ENCODE data around the gene PCID2. TPM values are rescaled to one million over a fixed set of nuclear protein-coding genes. Genes with fewer than 3 reads are reported as not detected.

Gene PCID2
- total RNA-seq, 2 experiments from 2014 or later = 66.7 to 72.8 TPM

GRCh38 chr13:113152691-113152983 lies 55.8 kb downstream of the PCID2 start:
- DNase-seq = no peak
- intact Hi-C loops (cut with DNase I, micrococcal nuclease) = loop anchor here (5.0 kb wide), 3 partner anchors 55 to 210 kb away; partner anchors contain the start of genes CUL4A (in 1 of the 2), LAMP1 (in 1 of the 2) and PCID2 (in 1 of the 2)
- H3K36me3 Mint-ChIP-seq (ENCODE audit: low read depth) = peaks cover 2% of the 10 kb centered on the region
- H3K27me3 Mint-ChIP-seq = peaks cover 13% of the 10 kb centered on the region
- CTCF ChIA-PET = no interaction called here
- H3K27ac Mint-ChIP-seq = peak overlapping the region; percentile 70
- ATAC-seq = no peak
- peaks cover 7% of the 10 kb centered on the region for H3K9me3 Mint-ChIP-seq (ENCODE audit: low read depth)
- POLR2A ChIA-PET = no interaction called here
- H3K4me3 Mint-ChIP-seq = peak overlapping the region; percentile 67
- H3K4me1 Mint-ChIP-seq = peaks cover 17% of the 10 kb centered on the region

GRCh38 chr13:113151745-113152690 lies 56.5 kb downstream of the PCID2 start:
- Mint-ChIP-seq H3K36me3 (ENCODE audit: low read depth) (peaks cover 2% of the 10 kb centered on the region), H3K4me1 (peaks cover 17% of the 10 kb centered on the region), H3K27me3 (peaks cover 13% of the 10 kb centered on the region), H3K9me3 (ENCODE audit: low read depth) (peaks cover 7% of the 10 kb centered on the region), H3K4me3 (peak overlapping the region; percentile 67), H3K27ac (peak overlapping the region; percentile 70)
- CTCF ChIA-PET = no interaction called here
- POLR2A ChIA-PET = no interaction called here
- DNase-seq = peak; percentile 54
- ATAC-seq = peak; percentile 69
- intact Hi-C loops (cut with DNase I, micrococcal nuclease) = loop anchor here (5.0 kb wide), 3 partner anchors 55 to 210 kb away; partner anchors contain the start of genes CUL4A (in 1 of the 2), LAMP1 (in 1 of the 2) and PCID2 (in 1 of the 2)

DNA sequence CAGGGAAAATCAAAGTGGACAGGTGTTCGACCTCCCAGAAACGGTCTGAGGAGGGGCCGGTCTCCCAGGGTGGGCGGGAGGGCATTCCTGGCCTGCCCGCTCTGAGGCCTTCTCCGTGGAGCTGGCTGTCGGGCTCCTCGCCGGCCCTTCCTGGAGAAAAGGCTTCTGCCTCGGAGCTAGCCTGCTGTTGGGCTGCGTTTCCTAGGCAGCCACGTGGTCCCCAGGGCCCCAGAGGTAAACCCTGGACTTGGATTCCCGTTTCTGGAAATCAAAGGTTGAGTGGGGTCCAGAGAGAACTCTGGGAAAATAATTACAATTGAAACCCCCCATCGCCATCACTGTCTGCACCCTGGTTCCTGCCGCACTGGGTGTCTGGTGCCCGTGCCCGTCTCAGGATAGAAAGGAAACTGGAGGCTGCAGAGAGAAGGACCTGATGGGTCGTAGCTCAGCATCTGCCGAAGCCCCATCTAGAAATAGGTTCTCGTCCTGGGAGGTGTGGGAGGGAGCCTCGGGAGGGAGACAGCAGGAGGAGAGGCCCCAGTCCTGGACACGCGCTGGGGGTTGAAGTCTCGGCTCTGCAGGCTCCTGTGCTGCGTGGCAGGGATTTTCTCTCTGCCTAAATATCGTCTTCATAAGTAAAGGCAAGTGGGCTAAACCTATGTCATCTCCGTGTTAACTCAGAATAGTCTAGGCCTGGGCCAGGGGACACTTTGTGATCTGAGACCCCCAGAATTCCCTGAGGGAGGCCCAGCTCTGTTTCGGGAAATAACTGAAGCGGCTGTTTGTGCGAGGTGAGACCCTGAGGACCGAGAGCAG lies 57.7 kb downstream of the PCID2 start:
- Mint-ChIP-seq H3K27me3 (peaks cover 13% of the 10 kb centered on the region), H3K4me3 (no peak overlapping the region), H3K9me3 (ENCODE audit: low read depth) (peaks cover 5% of the 10 kb centered on the region), H3K4me1 (peaks cover 23% of the 10 kb centered on the region), H3K27ac (no peak overlapping the region), H3K36me3 (ENCODE audit: low read depth) (peaks cover 2% of the 10 kb centered on the region)
- intact Hi-C loops (cut with DNase I, micrococcal nuclease) = loop anchor here (5.0 kb wide), 3 partner anchors 57 to 208 kb away; partner anchors contain the start of genes CUL4A (in 1 of the 2), LAMP1 (in 1 of the 2) and PCID2 (in 1 of the 2)
- ChIA-PET POLR2A (no interaction called here), CTCF (no interaction called here)
- no peak for ATAC-seq
- no peak for DNase-seq

GRCh38 chr13:113149711-113150549 lies 58.5 kb downstream of the PCID2 start:
- peaks cover 2% of the 10 kb centered on the region for H3K9me3 Mint-ChIP-seq (ENCODE audit: low read depth)
- DNase-seq = no peak
- intact Hi-C loops (cut with DNase I, micrococcal nuclease) = loop anchor here (5.0 kb wide), 3 partner anchors 57 to 208 kb away; partner anchors contain the start of genes CUL4A (in 1 of the 2), LAMP1 (in 1 of the 2) and PCID2 (in 1 of the 2)
- ChIA-PET POLR2A (no interaction called here), CTCF (no interaction called here)
- H3K27ac Mint-ChIP-seq = no peak overlapping the region
- H3K36me3 Mint-ChIP-seq (ENCODE audit: low read depth) = peaks cover 2% of the 10 kb centered on the region
- H3K27me3 Mint-ChIP-seq = peaks cover 13% of the 10 kb centered on the region
- ATAC-seq = no peak
- H3K4me3 Mint-ChIP-seq = no peak overlapping the region
- H3K4me1 Mint-ChIP-seq = peaks cover 28% of the 10 kb centered on the region

DNA sequence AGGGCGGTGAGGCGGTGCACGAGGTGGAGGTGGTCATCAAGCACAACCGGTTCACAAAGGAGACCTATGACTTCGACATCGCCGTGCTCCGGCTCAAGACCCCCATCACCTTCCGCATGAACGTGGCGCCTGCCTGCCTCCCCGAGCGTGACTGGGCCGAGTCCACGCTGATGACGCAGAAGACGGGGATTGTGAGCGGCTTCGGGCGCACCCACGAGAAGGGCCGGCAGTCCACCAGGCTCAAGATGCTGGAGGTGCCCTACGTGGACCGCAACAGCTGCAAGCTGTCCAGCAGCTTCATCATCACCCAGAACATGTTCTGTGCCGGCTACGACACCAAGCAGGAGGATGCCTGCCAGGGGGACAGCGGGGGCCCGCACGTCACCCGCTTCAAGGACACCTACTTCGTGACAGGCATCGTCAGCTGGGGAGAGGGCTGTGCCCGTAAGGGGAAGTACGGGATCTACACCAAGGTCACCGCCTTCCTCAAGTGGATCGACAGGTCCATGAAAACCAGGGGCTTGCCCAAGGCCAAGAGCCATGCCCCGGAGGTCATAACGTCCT lies 59.4 kb downstream of the PCID2 start:
- H3K36me3 Mint-ChIP-seq (ENCODE audit: low read depth) = peaks cover 2% of the 10 kb centered on the region
- peaks cover 13% of the 10 kb centered on the region for H3K27me3 Mint-ChIP-seq
- POLR2A ChIA-PET = no interaction called here
- CTCF ChIA-PET = no interaction called here
- peaks cover 2% of the 10 kb centered on the region for H3K9me3 Mint-ChIP-seq (ENCODE audit: low read depth)
- no peak for ATAC-seq
- no peak overlapping the region for H3K27ac Mint-ChIP-seq
- no peak overlapping the region for H3K4me3 Mint-ChIP-seq
- DNase-seq = no peak
- intact Hi-C loops (cut with DNase I, micrococcal nuclease) = no loop called here
- peaks cover 27% of the 10 kb centered on the region for H3K4me1 Mint-ChIP-seq

DNA sequence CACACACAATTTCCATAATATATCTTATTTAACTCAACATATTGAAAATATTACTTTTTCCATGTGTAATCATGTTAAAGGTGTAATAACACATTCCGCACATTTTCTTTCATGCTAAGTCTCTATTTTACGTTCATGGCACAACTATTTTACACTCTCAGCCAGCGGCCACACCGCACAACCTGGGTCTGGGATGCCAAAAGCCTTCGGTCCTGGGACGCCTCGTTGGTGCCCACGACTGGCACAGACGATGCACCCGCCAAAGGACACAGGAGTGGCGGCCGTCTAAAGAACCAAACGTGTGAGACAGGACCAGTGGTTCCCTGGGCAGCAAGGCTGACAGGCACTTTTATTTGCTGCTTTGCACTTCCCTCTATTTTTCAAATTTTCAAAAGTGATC lies 60.1 kb downstream of the PCID2 start:
- ATAC-seq = no peak
- intact Hi-C loops (cut with DNase I, micrococcal nuclease) = no loop called here
- no peak overlapping the region for H3K27ac Mint-ChIP-seq
- H3K36me3 Mint-ChIP-seq (ENCODE audit: low read depth) = peaks cover 2% of the 10 kb centered on the region
- H3K9me3 Mint-ChIP-seq (ENCODE audit: low read depth) = peaks cover 2% of the 10 kb centered on the region
- no peak overlapping the region for H3K4me3 Mint-ChIP-seq
- POLR2A ChIA-PET = no interaction called here
- peaks cover 13% of the 10 kb centered on the region for H3K27me3 Mint-ChIP-seq
- H3K4me1 Mint-ChIP-seq = peaks cover 23% of the 10 kb centered on the region
- CTCF ChIA-PET = no interaction called here
- no peak for DNase-seq

DNA sequence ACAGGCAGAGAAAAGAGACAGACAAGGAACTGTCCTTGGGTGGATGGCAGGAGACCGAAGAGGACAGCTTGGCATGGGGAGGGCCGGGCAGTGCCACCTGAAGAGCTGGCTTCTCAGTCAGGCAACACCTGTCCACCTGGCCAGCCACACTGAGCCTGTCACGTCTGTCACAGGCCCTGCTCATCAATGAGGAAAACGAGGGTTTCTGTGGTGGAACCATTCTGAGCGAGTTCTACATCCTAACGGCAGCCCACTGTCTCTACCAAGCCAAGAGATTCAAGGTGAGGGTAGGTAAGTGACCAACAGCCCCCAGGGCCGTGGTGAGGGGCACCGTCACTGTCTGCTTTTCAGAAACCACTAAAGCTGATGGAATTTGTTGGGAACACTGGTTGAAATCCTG lies 61.3 kb downstream of the PCID2 start:
- intact Hi-C loops (cut with DNase I, micrococcal nuclease) = no loop called here
- Mint-ChIP-seq H3K27ac (no peak overlapping the region), H3K4me3 (no peak overlapping the region), H3K36me3 (ENCODE audit: low read depth) (no peaks in the 10 kb centered on the region), H3K9me3 (ENCODE audit: low read depth) (peaks cover 2% of the 10 kb centered on the region), H3K27me3 (peaks cover 5% of the 10 kb centered on the region), H3K4me1 (peaks cover 14% of the 10 kb centered on the region)
- no peak for DNase-seq
- no peak for ATAC-seq
- ChIA-PET CTCF (interaction anchor here (1.1 kb wide), 1 partner anchor 10 kb away, joined by 3 read pairs; no protein-coding TSS in a partner anchor), POLR2A (interaction anchor here (0.6 kb wide), 1 partner anchor 60 kb away, joined by 4 read pairs; no protein-coding TSS in a partner anchor)

- ATAC-seq (no peak), DNase-seq (no peak)
- Mint-ChIP-seq H3K4me3 (no peak overlapping the region), H3K9me3 (ENCODE audit: low read depth) (peaks cover 2% of the 10 kb centered on the region), H3K36me3 (ENCODE audit: low read depth) (no peaks in the 10 kb centered on the region), H3K4me1 (peaks cover 11% of the 10 kb centered on the region), H3K27ac (no peak overlapping the region), H3K27me3 (peaks cover 4% of the 10 kb centered on the region)
- ChIA-PET CTCF (interaction anchor here (1.1 to 1.2 kb wide), 3 partner anchors 9 to 87 kb away, joined by 3 to 4 read pairs (median 3); no protein-coding TSS in a partner anchor), POLR2A (no interaction called here)
- intact Hi-C loops (cut with DNase I, micrococcal nuclease) = no loop called here
Measured at GRCh38 chr13:113146750-113147149, 61.7 kb downstream of the PCID2 start.

- ATAC-seq = peak; percentile 54
- Mint-ChIP-seq H3K4me3 (no peak overlapping the region), H3K27ac (peak overlapping the region; percentile 58), H3K4me1 (peaks cover 11% of the 10 kb centered on the region), H3K27me3 (no peaks in the 10 kb centered on the region), H3K36me3 (ENCODE audit: low read depth) (no peaks in the 10 kb centered on the region), H3K9me3 (ENCODE audit: low read depth) (peaks cover 2% of the 10 kb centered on the region)
- POLR2A ChIA-PET = no interaction called here
- intact Hi-C loops (cut with DNase I, micrococcal nuclease) = loop anchor here in 1 of 2 experiments (1.0 kb wide), 1 partner anchor 41 kb away; no protein-coding TSS in a partner anchor
- CTCF ChIA-PET = interaction anchor here (1.1 to 1.2 kb wide), 2 partner anchors 10 to 86 kb away, joined by 3 to 4 read pairs; no protein-coding TSS in a partner anchor
- peak; percentile 28 for DNase-seq
Measured at GRCh38 chr13:113145911-113146598, 62.4 kb downstream of the PCID2 start.

DNA sequence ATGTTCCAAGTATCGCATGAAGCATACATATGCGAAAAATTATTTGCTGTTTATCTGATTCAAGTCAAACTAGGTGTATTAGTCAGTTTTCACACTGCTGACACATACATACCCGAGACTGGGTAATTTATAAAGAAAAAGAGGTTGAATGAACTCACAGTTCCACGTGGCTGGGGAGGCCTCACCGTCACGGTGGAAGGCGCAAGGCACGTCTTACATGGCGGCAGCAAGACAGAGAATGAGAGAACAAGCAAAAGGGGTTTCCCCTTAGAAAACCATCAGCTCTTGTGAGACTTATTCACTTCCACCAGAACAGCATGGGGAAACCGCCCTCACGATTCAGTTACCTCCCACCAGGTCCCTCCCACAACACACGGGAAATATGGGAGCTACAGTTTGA lies 63.0 kb downstream of the PCID2 start:
- POLR2A ChIA-PET = no interaction called here
- no peak overlapping the region for H3K4me3 Mint-ChIP-seq
- peaks cover 2% of the 10 kb centered on the region for H3K9me3 Mint-ChIP-seq (ENCODE audit: low read depth)
- DNase-seq (peak; percentile 82), ATAC-seq (peak; percentile 89)
- H3K36me3 Mint-ChIP-seq (ENCODE audit: low read depth) = no peaks in the 10 kb centered on the region
- H3K27ac Mint-ChIP-seq = peak overlapping the region; percentile 58
- intact Hi-C loops (cut with DNase I, micrococcal nuclease) = loop anchor here in 1 of 2 experiments (1.0 kb wide), 1 partner anchor 42 kb away; no protein-coding TSS in a partner anchor
- peaks cover 11% of the 10 kb centered on the region for H3K4me1 Mint-ChIP-seq
- CTCF ChIA-PET = interaction anchor here (1.2 kb wide), 1 partner anchor 86 kb away, joined by 4 read pairs; no protein-coding TSS in a partner anchor
- no peaks in the 10 kb centered on the region for H3K27me3 Mint-ChIP-seq
